Ovary (tissue), 9 donors: Measurements from ENCODE around the gene SGCD. TPM values are rescaled to one million over a fixed set of nuclear protein-coding genes. Genes with fewer than 3 reads are reported as not detected.

ENCODE experiments used
- DNase-seq, 5 donors: peaks; one replicate each; pipeline ENCODE4 v3.0.0-alpha.2; 2019 to 2020
- H3K27ac ChIP-seq, 2 donors: fragments of 200-600 bp; one replicate each; pipeline versions ENCODE4 v1.5.1 to v1.8.0; 2019 to 2022
- H3K27me3 ChIP-seq: fragments of 200-600 bp; one replicate; pipeline ENCODE4 v1.8.0; 2022
- H3K36me3 ChIP-seq: fragments of 200-600 bp; sonication (generic); one replicate; pipeline ENCODE4 v1.5.1; 2019
- H3K4me1 ChIP-seq: one replicate; pipeline ENCODE4 v1.8.1; 2013; ENCODE audit warnings: mild to moderate bottlenecking, moderate library complexity; ENCODE audit not compliant: insufficient read depth
- H3K4me3 ChIP-seq: fragments of 200-600 bp; sonication (generic); one replicate; pipeline ENCODE4 v1.5.1; 2017
- H3K9me3 ChIP-seq, 2 donors: fragments of 200-600 bp in 1 of 2; sonication (generic) in 1 of 2; one replicate each; pipeline versions ENCODE4 v1.5.1 to v1.8.1; 2013 to 2019; ENCODE audit warnings: mild to moderate bottlenecking in 1 of 2, moderate library complexity in 1 of 2
- EP300 ChIP-seq: sonication (generic); formaldehyde crosslinking; IDR thresholded peaks from one replicate; pipeline ENCODE4 v1.6.1; 2017; ENCODE audit warnings: antibody characterized with exemption
- POLR2A ChIP-seq: fragments of 450-650 bp; IDR thresholded peaks from one replicate; pipeline ENCODE4 v1.6.1; 2017; ENCODE audit warnings: antibody characterized with exemption, mild to moderate bottlenecking, moderate library complexity
- WGBS, 3 donors: extraction: QIAGEN DNeasy Blood & Tissue Kit in 1 of 3; methylation state at CpG; one replicate each; pipeline versions ENCODE4 v1.1.5 to v1.1.7; 2013 to 2017; 5-methylcytosine and 5-hydroxymethylcytosine counted together
- intact Hi-C, 4 donors: fragments of 100-400 bp; cut with DNase I; formaldehyde crosslinking; loops; one replicate each; pipeline versions ENCODE4 v1.11.0 to v1.15.1; 2022 to 2023
- polyA plus RNA-seq, 2 donors: library from polyadenylated mRNA; stranded (reverse); fragments of 200-250 nt in 1 of 2; fragments of 350-450 nt in 1 of 2; fragmentation: Illumina TruSeq in 1 of 2; extraction: RNeasy Lipid Tissue Mini Kit (QIAGEN cat#74804) in 1 of 2; gene quantifications; one replicate each; pipeline ENCODE4 v1.2.3, GENCODE V29; 2013 to 2014
- total RNA-seq, 7 donors: library from RNA; depleted of rRNA in 2 of 7; stranded (reverse); fragments of >200 nt in 2 of 7; fragmentation: NEBNext Ultra II Directional in 3 of 7; extraction: Animal tissue kit (Norgen Biotek cat#: 25700) in 3 of 7; gene quantifications; one replicate each; pipeline versions ENCODE4 v1.1.0 to v1.2.4, GENCODE V29; 2016 to 2023
- TF ChIP-seq, protein P1 (sequence below), 3 donors: fragments of 450-650 bp in 2 of 3; fragments of 200-600 bp in 1 of 3; IDR thresholded peaks; one replicate each; pipeline versions ENCODE4 v1.5.1 to v1.8.0; 2016 to 2022; ENCODE audit warnings: antibody characterized with exemption in 3 of 3, mild to moderate bottlenecking in 1 of 3
- donor health status: DM: no; HTN: no; CAD: no; lungs with moderate emphysema.
- donor health status: DM: no; HTN: no; CAD: no.
- donor health status: Bipolar disorder and iron deficiency.
- donor health status: DM: yes; HTN: yes; CAD: no.
- donor health status: DM: no; HTN: no; CAD: no.
- donor health status: DM: yes; HTN: yes; CAD: no.

Gene SGCD
- total and polyA plus RNA-seq, 9 donors, result 3.7 to 24.0 (median 12.9) TPM

DNA sequence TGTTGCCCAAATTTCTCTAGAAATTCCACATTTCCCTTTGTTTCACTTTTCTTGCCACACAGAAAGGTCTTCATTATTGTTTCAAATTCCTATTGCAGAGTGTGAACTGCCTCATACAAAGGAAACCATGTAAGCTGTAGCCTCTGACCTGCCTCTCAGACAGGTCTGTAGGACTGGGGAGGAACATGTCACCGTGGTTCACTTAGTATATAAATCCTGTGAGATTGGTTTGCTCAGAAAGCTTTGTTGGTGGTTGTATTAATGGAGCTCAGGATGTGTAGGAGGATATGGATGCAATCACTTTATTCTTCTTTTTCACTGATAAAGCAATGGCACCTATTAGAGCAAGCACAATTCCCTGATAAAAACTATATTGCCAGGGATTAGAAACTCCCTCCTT is 4.2 kb downstream of the SGCD start:
- no peaks in the 10 kb centered on the region for H3K36me3 ChIP-seq
- no peaks in the 10 kb centered on the region for H3K9me3 ChIP-seq
- TF ChIP-seq POLR2A (no peak), EP300 (no peak)
- TF ChIP-seq, protein P1, sequence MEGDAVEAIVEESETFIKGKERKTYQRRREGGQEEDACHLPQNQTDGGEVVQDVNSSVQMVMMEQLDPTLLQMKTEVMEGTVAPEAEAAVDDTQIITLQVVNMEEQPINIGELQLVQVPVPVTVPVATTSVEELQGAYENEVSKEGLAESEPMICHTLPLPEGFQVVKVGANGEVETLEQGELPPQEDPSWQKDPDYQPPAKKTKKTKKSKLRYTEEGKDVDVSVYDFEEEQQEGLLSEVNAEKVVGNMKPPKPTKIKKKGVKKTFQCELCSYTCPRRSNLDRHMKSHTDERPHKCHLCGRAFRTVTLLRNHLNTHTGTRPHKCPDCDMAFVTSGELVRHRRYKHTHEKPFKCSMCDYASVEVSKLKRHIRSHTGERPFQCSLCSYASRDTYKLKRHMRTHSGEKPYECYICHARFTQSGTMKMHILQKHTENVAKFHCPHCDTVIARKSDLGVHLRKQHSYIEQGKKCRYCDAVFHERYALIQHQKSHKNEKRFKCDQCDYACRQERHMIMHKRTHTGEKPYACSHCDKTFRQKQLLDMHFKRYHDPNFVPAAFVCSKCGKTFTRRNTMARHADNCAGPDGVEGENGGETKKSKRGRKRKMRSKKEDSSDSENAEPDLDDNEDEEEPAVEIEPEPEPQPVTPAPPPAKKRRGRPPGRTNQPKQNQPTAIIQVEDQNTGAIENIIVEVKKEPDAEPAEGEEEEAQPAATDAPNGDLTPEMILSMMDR (IDR thresholded peaks at IDR 0.05), result no peak
- DNase-seq, result no peak
- peaks cover 1% of the 10 kb centered on the region for H3K4me1 ChIP-seq
- H3K27ac ChIP-seq, result no peak overlapping the region
- WGBS, 3 donors, result 46 to 70% (median 52%) methylated on average over 1 of the region's 1 CpG
- intact Hi-C loops, result no loop called here
- no peak overlapping the region for H3K4me3 ChIP-seq
- H3K27me3 ChIP-seq, result no peaks in the 10 kb centered on the region

GRCh38 chr5:156331845-156332244 is 4.9 kb downstream of the SGCD start:
- 95 to 98% (median 96%) methylated on average over 6 of the region's 6 CpGs for WGBS, 3 donors
- intact Hi-C loops, result no loop called here
- no peak for TF ChIP-seq POLR2A
- no peak for TF ChIP-seq EP300
- TF ChIP-seq, protein P1 (IDR thresholded peaks at IDR 0.05), result no peak

GRCh38 chr5:156332245-156332644 is 5.3 kb downstream of the SGCD start:
- H3K4me3 ChIP-seq, result no peak overlapping the region
- TF ChIP-seq POLR2A, result no peak
- TF ChIP-seq EP300, result no peak
- no peaks in the 10 kb centered on the region for H3K9me3 ChIP-seq
- 46 to 68% (median 49%) methylated on average over 2 of the region's 2 CpGs for WGBS, 3 donors
- peaks cover 1% of the 10 kb centered on the region for H3K4me1 ChIP-seq
- no peaks in the 10 kb centered on the region for H3K36me3 ChIP-seq
- intact Hi-C loops, result no loop called here
- no peaks in the 10 kb centered on the region for H3K27me3 ChIP-seq
- no peak overlapping the region for H3K27ac ChIP-seq
- no peak for DNase-seq

More at GRCh38 chr5:156331845-156332244, 4.9 kb downstream of the SGCD start:
- H3K4me1 ChIP-seq, result peaks cover 1% of the 10 kb centered on the region
- no peaks in the 10 kb centered on the region for H3K9me3 ChIP-seq
- no peaks in the 10 kb centered on the region for H3K36me3 ChIP-seq
- H3K4me3 ChIP-seq, result no peak overlapping the region
- no peak overlapping the region for H3K27ac ChIP-seq
- H3K27me3 ChIP-seq, result no peaks in the 10 kb centered on the region
- DNase-seq, result no peak

DNA sequence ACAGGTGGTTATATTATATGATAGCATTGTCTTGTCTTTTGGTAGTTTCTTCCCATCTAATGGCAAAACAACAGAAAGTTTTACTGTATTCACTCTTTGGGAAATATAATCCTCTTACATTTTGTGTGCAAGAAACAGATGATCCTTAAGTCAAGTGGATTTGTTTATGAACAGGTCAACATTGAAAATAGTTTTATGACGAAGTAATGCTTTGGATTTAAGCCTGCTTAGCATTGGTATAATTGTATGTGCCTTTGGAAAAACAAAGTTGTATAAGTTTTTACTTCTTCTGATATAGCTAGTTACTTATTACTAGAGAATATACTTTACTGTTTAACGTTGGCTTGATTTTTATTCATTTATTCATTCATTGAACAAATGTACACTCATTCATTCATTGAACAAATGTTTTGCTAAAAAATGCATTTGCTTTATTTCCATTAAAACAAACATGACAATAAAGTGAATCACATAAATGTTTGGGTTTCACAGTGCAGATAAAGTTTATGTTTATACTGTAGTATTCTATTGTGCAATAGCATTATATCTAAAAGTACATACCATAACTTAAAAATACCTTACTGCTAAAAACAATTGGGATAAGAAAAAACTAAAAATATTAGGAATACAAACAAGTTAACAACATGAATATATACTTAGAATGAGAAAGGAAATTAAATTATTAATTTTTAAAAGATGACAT is 12.3 kb downstream of the SGCD start:
- H3K4me1 ChIP-seq, result no peaks in the 10 kb centered on the region
- no peak overlapping the region for H3K27ac ChIP-seq
- no peaks in the 10 kb centered on the region for H3K9me3 ChIP-seq
- no peaks in the 10 kb centered on the region for H3K36me3 ChIP-seq
- TF ChIP-seq, protein P1 (IDR thresholded peaks at IDR 0.05), result no peak
- no peak for TF ChIP-seq POLR2A
- no peak for TF ChIP-seq EP300
- H3K4me3 ChIP-seq, result no peak overlapping the region
- intact Hi-C loops, result no loop called here
- no peak for DNase-seq
- H3K27me3 ChIP-seq, result no peaks in the 10 kb centered on the region
- 72 to 79% (median 76%) methylated on average over 2 of the region's 2 CpGs for WGBS, 3 donors

- intact Hi-C loops, result no loop called here
- WGBS, 3 donors, result 88 to 97% (median 91%) methylated on average over 1 of the region's 1 CpG
These were observed 13.9 kb downstream of the SGCD start for GRCh38 chr5:156340893-156341292.

More at GRCh38 chr5:156340893-156341292, 13.9 kb downstream of the SGCD start:
- H3K4me1 ChIP-seq, result no peaks in the 10 kb centered on the region
- H3K27ac ChIP-seq, result no peak overlapping the region
- DNase-seq, result no peak
- no peaks in the 10 kb centered on the region for H3K27me3 ChIP-seq
- TF ChIP-seq, protein P1 (IDR thresholded peaks at IDR 0.05), result no peak
- no peak overlapping the region for H3K4me3 ChIP-seq
- no peaks in the 10 kb centered on the region for H3K36me3 ChIP-seq
- H3K9me3 ChIP-seq, result no peaks in the 10 kb centered on the region
